DMS79 (cell line): ENCODE results near the gene KRT80.

ENCODE experiments used
- DNase-seq: peaks from one replicate; lab custom pipeline; 2025; lab: John Stamatoyannopoulos, UW

Gene KRT80

GRCh38 chr12:52130711-52131110 lies 61.1 kb downstream of the KRT80 start:
- DNase-seq: peak; percentile 60

- DNase-seq: no peak
Measured at GRCh38 chr12:52127683-52128450, 63.9 kb downstream of the KRT80 start.

- no peak for DNase-seq
Measured at GRCh38 chr12:52126605-52127578, 64.9 kb downstream of the KRT80 start.

GRCh38 chr12:52126050-52126604 lies 65.7 kb downstream of the KRT80 start:
- DNase-seq: no peak

- DNase-seq: peak; percentile 23
Measured at GRCh38 chr12:52125476-52125900, 66.3 kb downstream of the KRT80 start.

- no peak for DNase-seq
Measured at GRCh38 chr12:52123487-52124186, 68.2 kb downstream of the KRT80 start.

- no peak for DNase-seq
Measured at GRCh38 chr12:52122904-52123303, 68.9 kb downstream of the KRT80 start.

GRCh38 chr12:52122540-52122871 lies 69.3 kb downstream of the KRT80 start:
- no peak for DNase-seq

- DNase-seq: no peak
Measured at GRCh38 chr12:52121824-52122539, 69.8 kb downstream of the KRT80 start.

- DNase-seq: no peak
Measured at GRCh38 chr12:52120951-52121823, 70.6 kb downstream of the KRT80 start.

GRCh38 chr12:52119398-52120254 lies 72.2 kb downstream of the KRT80 start:
- DNase-seq: peak; percentile 23
